ENCODE results near the gene CDIP1. TPM values are rescaled to one million over a fixed set of nuclear protein-coding genes. Genes with fewer than 3 reads are reported as not detected.
"Not testable (repeated sequence)": the region's sequence is repeated elsewhere in the genome, so short reads cannot be mapped to it uniquely, and the experiment has no call there.

The CDIP1 gene
- total and polyA plus RNA-seq, 2 of the 8 experiments (the other 6 are each of a cell fraction or from before 2014, with no cell fraction given): 56.6 to 76.3 TPM

DNA sequence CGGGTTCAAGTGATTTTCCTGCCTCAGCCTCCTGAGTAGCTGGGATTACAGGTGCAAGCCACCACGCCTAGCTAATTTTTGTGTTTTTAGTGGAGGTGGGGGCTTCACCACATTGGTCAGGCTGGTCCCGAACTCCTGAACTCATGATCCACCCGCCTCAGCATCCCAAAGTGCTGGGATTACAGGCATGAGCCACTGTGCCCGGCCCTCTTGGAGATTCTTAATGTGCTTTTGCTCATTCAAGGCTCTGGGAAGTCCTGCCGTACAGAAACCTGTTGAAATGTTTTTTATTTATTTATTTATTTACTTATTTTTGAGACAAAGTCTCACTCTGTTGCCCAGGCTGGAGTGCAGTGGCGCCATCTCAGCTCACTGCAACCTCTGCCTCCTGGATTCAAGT is 35.4 kb upstream of the CDIP1 start:
- H2AFZ ChIP-seq (ENCODE audit: low read length); H2BK5ac ChIP-seq (ENCODE audit: low read depth, low read length); H3K4me3 ChIP-seq (ENCODE audit: extremely low read depth in 1 of 4, insufficient read depth in 2 of 4, low read depth in 3 of 4, low read length in 4 of 4); H2BK20ac ChIP-seq (ENCODE audit: low read length); H3K9ac ChIP-seq (replicated peaks in 1 of 4; ENCODE audit: extremely low read depth in 1 of 4, low read depth in 3 of 4, low read length in 3 of 4); H3K36me3 ChIP-seq (ENCODE audit: control insufficient read depth in 2 of 4, insufficient read depth in 4 of 4, low read length in 3 of 4); H4K5ac ChIP-seq (ENCODE audit: insufficient read length, low read depth, low read length); H4K20me1 ChIP-seq (replicated peaks in 1 of 2; ENCODE audit: control insufficient read depth in 1 of 2, insufficient read depth in 2 of 2, low read length in 2 of 2); H3K23ac ChIP-seq (ENCODE audit: insufficient read length); H3K9me3 ChIP-seq (ENCODE audit: insufficient read depth in 2 of 2, low read depth in 1 of 2, low read length in 1 of 2); H3K27me3 ChIP-seq (replicated peaks in 1 of 4; ENCODE audit: control insufficient read depth in 3 of 4, extremely low read depth in 1 of 4, insufficient read depth in 3 of 4, low read length in 3 of 4); H2AK5ac ChIP-seq (ENCODE audit: low read depth, low read length); H2BK12ac ChIP-seq (ENCODE audit: low read depth, low read length); H2BK120ac ChIP-seq (replicated peaks; ENCODE audit: low read depth, low read length); H3K23me2 ChIP-seq (ENCODE audit: low read depth, low read length); H3K18ac ChIP-seq (ENCODE audit: extremely low read depth, low read length); DNase-seq (ENCODE audit: low read depth in 1 of 2, low spot score in 2 of 2); H4K91ac ChIP-seq (replicated peaks; ENCODE audit: insufficient read length, low read length); H3K79me2 ChIP-seq (ENCODE audit: control insufficient read depth in 1 of 2, insufficient read depth in 2 of 2, low read length in 2 of 2); H3K4me2 ChIP-seq (ENCODE audit: insufficient read depth in 1 of 2, low read depth in 2 of 2, low read length in 2 of 2); H4K8ac ChIP-seq (ENCODE audit: extremely low read depth, insufficient read depth, low read length); H3K27ac ChIP-seq (ENCODE audit: low read depth, low read length); H2BK15ac ChIP-seq (ENCODE audit: low read length); H3K56ac ChIP-seq (replicated peaks; ENCODE audit: insufficient read length, low read depth, low read length); H3K14ac ChIP-seq (ENCODE audit: insufficient read length); FAIRE-seq; H3K79me1 ChIP-seq (ENCODE audit: low read depth, low read length); H3K4ac ChIP-seq (replicated peaks; ENCODE audit: insufficient read length, low read depth, low read length): not testable (repeated sequence)
- ChIA-PET CTCF (ENCODE audit: partially characterized antibody) (interaction anchor here (0.7 to 8.9 kb wide), 16 partner anchors 9 to 96 kb away, joined by 3 to 143 read pairs (median 6); partner anchors contain the start of gene C16orf96), POLR2A (ENCODE audit: partially characterized antibody) (interaction anchor here (0.8 to 0.9 kb wide), 2 partner anchors 37 to 43 kb away, joined by 3 to 4 read pairs; no protein-coding TSS in a partner anchor)
- 74% methylated on average over 7 of the region's 7 CpGs; no CpG with 5 or more reads in 1 of the 2 experiments for WGBS, 2 experiments (ENCODE audit: extremely low coverage in 1 of 2, insufficient coverage in 1 of 2, insufficient read length in 1 of 2, insufficient replicate concordance in 2 of 2, low coverage in 1 of 2, low lambda C conversion rate in 2 of 2, missing lambda C conversion rate in 1 of 2)
- peaks cover 8 to 17% (median 10%) of the 10 kb centered on the region in 4 experiments for H3K4me1 ChIP-seq (replicated peaks in 1 of 4; ENCODE audit: control insufficient read depth in 3 of 4, insufficient read depth in 4 of 4, low read length in 3 of 4)

Measured in H1 (cell line).